LNCAP (cell line): ENCODE results near the gene PCDHGA5.

Experiments
- TF ChIP-seq, protein P1 (sequence below): fragments of 450-650 bp; IDR thresholded peaks from 2 replicates; pipeline ENCODE4 v1.5.1; 2017; ENCODE audit warnings: mild to moderate bottlenecking

The PCDHGA5 gene

DNA sequence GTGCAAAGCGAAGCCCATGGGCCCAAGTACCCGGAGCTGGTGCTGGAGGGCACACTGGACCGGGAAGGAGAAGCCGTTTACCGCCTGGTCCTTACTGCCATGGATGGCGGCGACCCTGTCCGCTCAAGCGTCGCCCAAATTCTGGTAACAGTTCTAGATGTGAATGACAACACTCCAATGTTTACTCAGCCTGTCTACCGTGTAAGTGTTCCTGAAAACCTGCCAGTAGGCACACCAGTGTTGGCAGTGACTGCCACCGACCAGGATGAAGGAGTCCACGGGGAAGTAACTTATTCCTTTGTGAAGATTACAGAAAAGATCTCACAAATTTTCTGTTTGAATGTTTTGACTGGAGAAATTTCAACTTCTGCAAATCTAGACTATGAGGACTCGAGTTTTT lies 10.7 kb downstream of the PCDHGA5 start:
- TF ChIP-seq, protein P1, sequence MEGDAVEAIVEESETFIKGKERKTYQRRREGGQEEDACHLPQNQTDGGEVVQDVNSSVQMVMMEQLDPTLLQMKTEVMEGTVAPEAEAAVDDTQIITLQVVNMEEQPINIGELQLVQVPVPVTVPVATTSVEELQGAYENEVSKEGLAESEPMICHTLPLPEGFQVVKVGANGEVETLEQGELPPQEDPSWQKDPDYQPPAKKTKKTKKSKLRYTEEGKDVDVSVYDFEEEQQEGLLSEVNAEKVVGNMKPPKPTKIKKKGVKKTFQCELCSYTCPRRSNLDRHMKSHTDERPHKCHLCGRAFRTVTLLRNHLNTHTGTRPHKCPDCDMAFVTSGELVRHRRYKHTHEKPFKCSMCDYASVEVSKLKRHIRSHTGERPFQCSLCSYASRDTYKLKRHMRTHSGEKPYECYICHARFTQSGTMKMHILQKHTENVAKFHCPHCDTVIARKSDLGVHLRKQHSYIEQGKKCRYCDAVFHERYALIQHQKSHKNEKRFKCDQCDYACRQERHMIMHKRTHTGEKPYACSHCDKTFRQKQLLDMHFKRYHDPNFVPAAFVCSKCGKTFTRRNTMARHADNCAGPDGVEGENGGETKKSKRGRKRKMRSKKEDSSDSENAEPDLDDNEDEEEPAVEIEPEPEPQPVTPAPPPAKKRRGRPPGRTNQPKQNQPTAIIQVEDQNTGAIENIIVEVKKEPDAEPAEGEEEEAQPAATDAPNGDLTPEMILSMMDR = no peak

DNA sequence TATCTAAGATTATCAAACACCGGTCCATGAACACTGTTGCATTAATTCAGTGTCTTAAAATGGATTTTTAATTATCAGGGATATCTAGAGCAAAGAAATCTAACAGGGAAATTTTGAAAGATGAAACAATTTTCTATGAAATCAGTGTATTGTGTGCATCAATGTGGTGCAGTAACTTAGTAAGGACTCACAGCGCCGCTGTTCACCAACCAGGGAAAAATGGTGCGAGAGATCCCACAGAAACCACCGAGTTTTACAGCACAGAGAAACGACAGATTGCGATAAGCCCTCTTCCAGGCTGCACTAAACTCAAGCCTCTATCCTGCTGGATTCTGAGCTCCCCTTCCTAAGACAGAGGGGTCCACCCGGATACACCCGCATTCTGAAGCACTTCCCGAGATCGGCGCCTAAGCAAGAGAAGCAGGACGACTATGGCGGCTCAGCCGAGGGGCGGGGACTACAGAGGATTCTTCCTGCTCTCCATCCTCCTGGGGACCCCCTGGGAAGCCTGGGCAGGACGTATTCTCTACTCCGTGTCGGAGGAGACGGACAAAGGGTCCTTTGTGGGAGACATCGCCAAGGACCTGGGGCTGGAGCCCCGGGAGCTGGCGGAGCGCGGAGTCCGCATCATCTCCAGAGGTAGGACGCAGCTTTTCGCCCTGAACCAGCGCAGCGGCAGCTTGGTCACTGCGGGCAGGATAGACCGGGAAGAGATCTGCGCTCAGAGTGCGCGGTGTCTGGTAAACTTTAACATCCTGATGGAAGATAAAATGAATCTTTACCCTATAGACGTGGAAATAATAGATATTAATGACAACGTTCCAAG lies 18.7 kb downstream of the PCDHGA5 start, which contains the start of gene PCDHGA7:
PCDHGA7 (plus strand) TSS at position 274 of the 826 bp plus-strand sequence; CDS start at position 432, 158 bp downstream.
- TF ChIP-seq, protein P1 = peak; percentile 46

DNA sequence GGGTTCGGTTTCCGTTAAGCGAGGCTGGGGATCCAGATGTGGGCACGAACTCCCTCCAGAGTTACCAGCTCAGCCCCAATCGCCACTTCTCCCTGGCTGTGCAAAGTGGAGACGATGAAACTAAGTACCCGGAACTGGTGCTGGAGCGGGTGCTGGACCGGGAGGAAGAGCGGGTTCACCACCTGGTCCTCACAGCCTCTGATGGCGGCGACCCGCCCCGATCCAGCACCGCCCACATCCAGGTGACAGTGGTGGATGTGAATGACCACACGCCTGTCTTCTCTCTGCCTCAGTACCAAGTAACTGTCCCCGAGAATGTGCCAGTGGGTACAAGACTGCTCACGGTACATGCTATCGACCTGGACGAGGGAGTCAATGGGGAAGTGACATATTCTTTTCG lies 19.4 kb downstream of the PCDHGA5 start:
- TF ChIP-seq, protein P1 = no peak

DNA sequence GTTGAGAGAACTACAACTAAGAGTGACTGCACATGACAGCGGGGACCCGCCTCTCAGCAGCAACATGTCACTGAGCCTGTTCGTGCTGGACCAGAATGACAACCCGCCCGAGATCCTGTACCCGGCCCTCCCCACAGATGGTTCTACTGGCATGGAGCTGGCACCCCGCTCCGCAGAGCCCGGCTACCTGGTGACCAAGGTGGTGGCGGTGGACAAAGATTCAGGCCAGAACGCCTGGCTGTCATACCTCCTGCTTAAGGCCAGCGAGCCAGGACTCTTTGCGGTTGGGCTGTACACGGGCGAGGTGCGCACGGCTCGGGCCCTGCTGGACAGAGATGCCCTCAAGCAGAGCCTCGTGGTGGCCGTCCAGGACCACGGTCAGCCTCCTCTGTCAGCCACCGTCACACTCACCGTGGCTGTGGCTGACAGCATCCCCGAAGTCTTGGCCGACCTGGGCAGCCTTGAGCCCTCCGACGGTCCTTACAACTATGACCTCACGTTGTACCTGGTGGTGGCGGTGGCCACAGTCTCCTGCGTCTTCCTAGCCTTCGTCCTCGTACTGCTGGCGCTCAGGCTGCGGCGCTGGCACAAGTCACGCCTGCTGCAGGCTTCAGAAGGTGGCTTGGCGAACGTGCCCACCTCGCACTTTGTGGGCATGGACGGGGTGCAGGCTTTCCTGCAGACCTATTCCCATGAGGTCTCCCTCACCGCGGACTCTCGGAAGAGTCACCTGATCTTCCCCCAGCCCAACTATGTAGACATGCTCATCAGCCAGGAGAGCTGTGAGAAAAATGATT lies 20.7 kb downstream of the PCDHGA5 start:
- TF ChIP-seq, protein P1 = no peak

DNA sequence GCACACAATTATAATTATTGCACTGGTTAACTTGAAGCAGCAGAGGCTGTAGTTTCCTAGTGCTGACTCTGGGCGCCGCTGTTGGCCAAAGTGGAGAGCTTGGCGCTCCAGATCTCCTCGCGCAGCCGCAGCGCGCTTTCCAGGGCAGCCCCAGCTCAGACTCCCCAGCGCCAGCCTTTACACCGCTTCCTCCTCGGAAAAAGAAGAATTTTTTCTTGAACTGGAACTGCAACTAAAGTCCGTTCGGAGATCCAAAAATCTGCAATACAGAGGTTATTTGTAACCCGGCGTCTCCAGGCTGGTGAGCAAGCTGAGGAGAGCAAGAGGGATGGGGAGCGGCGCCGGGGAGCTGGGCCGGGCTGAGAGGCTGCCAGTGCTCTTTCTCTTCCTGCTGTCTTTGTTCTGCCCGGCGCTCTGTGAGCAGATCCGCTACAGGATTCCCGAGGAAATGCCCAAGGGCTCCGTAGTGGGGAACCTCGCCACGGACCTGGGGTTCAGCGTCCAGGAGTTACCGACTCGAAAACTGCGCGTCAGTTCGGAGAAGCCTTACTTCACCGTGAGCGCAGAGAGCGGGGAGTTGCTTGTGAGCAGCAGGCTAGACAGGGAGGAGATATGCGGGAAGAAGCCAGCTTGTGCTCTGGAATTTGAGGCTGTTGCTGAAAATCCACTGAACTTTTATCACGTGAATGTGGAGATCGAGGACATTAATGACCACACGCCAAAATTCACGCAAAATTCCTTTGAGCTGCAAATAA lies 23.8 kb downstream of the PCDHGA5 start, which contains the start of gene PCDHGB4:
PCDHGB4 (plus strand) TSS at position 142 of the 755 bp plus-strand sequence; CDS start at position 329, 187 bp downstream.
- TF ChIP-seq, protein P1 = peak; percentile 46

DNA sequence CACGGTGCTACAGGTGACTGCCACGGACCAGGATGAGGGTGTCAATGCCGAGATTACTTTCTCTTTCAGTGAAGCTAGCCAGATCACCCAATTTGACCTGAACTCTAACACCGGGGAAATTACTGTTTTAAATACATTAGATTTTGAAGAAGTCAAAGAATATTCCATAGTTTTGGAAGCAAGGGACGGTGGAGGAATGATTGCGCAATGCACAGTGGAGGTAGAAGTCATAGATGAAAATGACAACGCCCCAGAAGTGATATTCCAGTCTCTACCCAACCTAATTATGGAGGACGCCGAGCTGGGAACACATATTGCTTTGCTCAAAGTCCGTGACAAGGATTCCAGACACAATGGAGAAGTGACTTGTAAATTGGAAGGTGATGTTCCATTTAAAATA lies 24.7 kb downstream of the PCDHGA5 start:
- TF ChIP-seq, protein P1 = no peak
